A549 treated with Hydrocortisone at 1 μM for 4 hours (cell line): ENCODE measurements around the gene ACTN3. TPM values are rescaled to one million over a fixed set of nuclear protein-coding genes. Genes with fewer than 3 reads are reported as not detected.

Experiments used
- total RNA-seq: library from RNA; stranded (reverse); fragments of 200-300 nt; extraction: Qiagen RNA extraction; gene quantifications from 5 replicates; pipeline ENCODE4 v1.2.3, GENCODE V29; 2022

ACTN3 gene
- 0.06 TPM in 2 of 5 replicates, not detected in the others for total RNA-seq

GRCh38 chr11:66546368-66546965, at the start of gene ACTN3:
Gene ACTN3, plus strand, starts transcription at chr11:66546903. Its CDS starts 35 bp downstream, at chr11:66546938.

GRCh38 chr11:66510271-66510989, 36.3 kb upstream of the ACTN3 start, which contains the start of gene BBS1:
Gene BBS1, plus strand, starts transcription at chr11:66510635. Its CDS starts 25 bp downstream, at chr11:66510660.

GRCh38 chr11:66545701-66546367, 869 bp upstream of the ACTN3 start, which contains the start of gene ZDHHC24:
Gene ZDHHC24, minus strand, starts transcription at chr11:66546048. Its CDS starts 45 bp downstream, at chr11:66546003.

GRCh38 chr11:66568124-66568916, 21.6 kb downstream of the ACTN3 start, which contains the start of gene CTSF:
Gene CTSF, minus strand, starts transcription at chr11:66568606. Its CDS starts 120 bp downstream, at chr11:66568486.

GRCh38 chr11:66592457-66593302, 46.0 kb downstream of the ACTN3 start, which contains the start of the genes CCDC87 and CCS:
Gene CCDC87, minus strand, starts transcription at chr11:66593063. Its CDS starts 48 bp downstream, at chr11:66593015.
Gene CCS, plus strand, starts transcription at chr11:66593185. Its CDS starts 77 bp downstream, at chr11:66593262.

Other genes with a start within 250 kb of the ACTN3 start
- gene CD248, start 229.9 kb upstream of the ACTN3 start, total RNA-seq: 0.03 TPM in 1 of 5 replicates, not detected in the others
- gene RIN1, start 210.5 kb upstream of the ACTN3 start, total RNA-seq: 25.2 to 33.5 TPM (median 30.7 TPM) in 5 replicates
- 76.7 to 97.6 TPM (median 84.2 TPM) in 5 replicates for gene BRMS1, start 201.8 kb upstream of the ACTN3 start, total RNA-seq
- 14.8 to 17.1 TPM (median 16.8 TPM) in 5 replicates for gene B4GAT1, start 199.3 kb upstream of the ACTN3 start, total RNA-seq
- 5.8 to 8.6 TPM (median 8.0 TPM) in 5 replicates for gene SLC29A2, start 175.1 kb upstream of the ACTN3 start, total RNA-seq
- 0.03 to 0.06 TPM in 2 of 5 replicates, not detected in the others for gene NPAS4, start 125.9 kb upstream of the ACTN3 start, total RNA-seq
- gene MRPL11, start 108.1 kb upstream of the ACTN3 start, total RNA-seq: 82.1 to 122 TPM (median 112 TPM) in 5 replicates
- 4.3 to 5.3 TPM (median 4.7 TPM) in 5 replicates for gene PELI3, start 80.0 kb upstream of the ACTN3 start, total RNA-seq
- 51.1 to 65.5 TPM (median 52.4 TPM) in 5 replicates for gene DPP3, start 66.5 kb upstream of the ACTN3 start, total RNA-seq
- gene BBS1, start 36.3 kb upstream of the ACTN3 start, total RNA-seq: 9.5 to 10.9 TPM (median 9.7 TPM) in 5 replicates
- gene ZDHHC24, start 855 bp upstream of the ACTN3 start, total RNA-seq: 8.3 to 15.0 TPM (median 12.4 TPM) in 5 replicates
- gene CTSF, start 21.7 kb downstream of the ACTN3 start, total RNA-seq: 30.9 to 38.6 TPM (median 32.9 TPM) in 5 replicates
- gene CCDC87, start 46.2 kb downstream of the ACTN3 start, total RNA-seq: 0.40 to 0.64 TPM (median 0.52 TPM) in 5 replicates
- gene CCS, start 46.3 kb downstream of the ACTN3 start, total RNA-seq: 26.4 to 28.2 TPM (median 27.8 TPM) in 5 replicates
- gene RBM14, start 69.7 kb downstream of the ACTN3 start, total RNA-seq: 64.0 to 79.2 TPM (median 66.7 TPM) in 5 replicates
- gene RBM4, start 91.8 kb downstream of the ACTN3 start, total RNA-seq: 128 to 151 TPM (median 134 TPM) in 5 replicates
- 16.7 to 20.7 TPM (median 19.2 TPM) in 5 replicates for gene RBM4B, start 131.0 kb downstream of the ACTN3 start, total RNA-seq
- 11.2 to 15.1 TPM (median 11.4 TPM) in 5 replicates for gene SPTBN2, start 182.3 kb downstream of the ACTN3 start, total RNA-seq